22Rv1 (cell line): Measurements from ENCODE around the gene SERPINA3.

Experiments
- ZFX ChIP-seq: fragments of 450-650 bp; IDR thresholded peaks from 2 replicates; pipeline ENCODE4 v1.6.1; 2017; ENCODE audit warnings: antibody characterized with exemption, borderline replicate concordance
- TF ChIP-seq, protein P1 (sequence below): fragments of 450-650 bp; IDR thresholded peaks from 2 replicates; pipeline ENCODE4 v1.5.1; 2017; ENCODE audit warnings: mild to moderate bottlenecking

DNA sequence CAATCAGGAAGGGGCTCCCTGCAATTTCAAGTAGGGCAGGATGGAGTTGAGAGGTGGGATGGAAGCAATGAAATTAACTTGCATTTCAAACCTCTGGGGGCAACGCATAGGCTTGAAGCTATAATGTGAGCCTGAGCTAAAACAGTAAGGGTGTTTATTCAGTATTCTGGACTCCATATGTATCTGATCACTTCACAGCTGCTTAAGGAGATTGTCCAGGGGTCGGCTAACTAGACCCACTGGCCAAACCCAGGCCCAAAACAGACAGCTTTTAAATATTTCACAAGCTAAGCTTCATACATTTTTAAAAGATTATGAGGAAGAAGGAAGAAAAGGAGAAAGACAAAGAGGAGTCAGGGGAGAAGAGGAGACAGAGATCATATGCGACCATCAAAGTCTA is 6.8 kb upstream of the SERPINA3 start:
- TF ChIP-seq, protein P1, sequence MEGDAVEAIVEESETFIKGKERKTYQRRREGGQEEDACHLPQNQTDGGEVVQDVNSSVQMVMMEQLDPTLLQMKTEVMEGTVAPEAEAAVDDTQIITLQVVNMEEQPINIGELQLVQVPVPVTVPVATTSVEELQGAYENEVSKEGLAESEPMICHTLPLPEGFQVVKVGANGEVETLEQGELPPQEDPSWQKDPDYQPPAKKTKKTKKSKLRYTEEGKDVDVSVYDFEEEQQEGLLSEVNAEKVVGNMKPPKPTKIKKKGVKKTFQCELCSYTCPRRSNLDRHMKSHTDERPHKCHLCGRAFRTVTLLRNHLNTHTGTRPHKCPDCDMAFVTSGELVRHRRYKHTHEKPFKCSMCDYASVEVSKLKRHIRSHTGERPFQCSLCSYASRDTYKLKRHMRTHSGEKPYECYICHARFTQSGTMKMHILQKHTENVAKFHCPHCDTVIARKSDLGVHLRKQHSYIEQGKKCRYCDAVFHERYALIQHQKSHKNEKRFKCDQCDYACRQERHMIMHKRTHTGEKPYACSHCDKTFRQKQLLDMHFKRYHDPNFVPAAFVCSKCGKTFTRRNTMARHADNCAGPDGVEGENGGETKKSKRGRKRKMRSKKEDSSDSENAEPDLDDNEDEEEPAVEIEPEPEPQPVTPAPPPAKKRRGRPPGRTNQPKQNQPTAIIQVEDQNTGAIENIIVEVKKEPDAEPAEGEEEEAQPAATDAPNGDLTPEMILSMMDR = no peak
- no peak for TF ChIP-seq ZFX
